Measurements from ENCODE around the gene CNN2. TPM values are rescaled to one million over a fixed set of nuclear protein-coding genes. Genes with fewer than 3 reads are reported as not detected.

Gene CNN2
- total RNA-seq, 1 experiment from 2014 or later = 87.2 TPM

DNA sequence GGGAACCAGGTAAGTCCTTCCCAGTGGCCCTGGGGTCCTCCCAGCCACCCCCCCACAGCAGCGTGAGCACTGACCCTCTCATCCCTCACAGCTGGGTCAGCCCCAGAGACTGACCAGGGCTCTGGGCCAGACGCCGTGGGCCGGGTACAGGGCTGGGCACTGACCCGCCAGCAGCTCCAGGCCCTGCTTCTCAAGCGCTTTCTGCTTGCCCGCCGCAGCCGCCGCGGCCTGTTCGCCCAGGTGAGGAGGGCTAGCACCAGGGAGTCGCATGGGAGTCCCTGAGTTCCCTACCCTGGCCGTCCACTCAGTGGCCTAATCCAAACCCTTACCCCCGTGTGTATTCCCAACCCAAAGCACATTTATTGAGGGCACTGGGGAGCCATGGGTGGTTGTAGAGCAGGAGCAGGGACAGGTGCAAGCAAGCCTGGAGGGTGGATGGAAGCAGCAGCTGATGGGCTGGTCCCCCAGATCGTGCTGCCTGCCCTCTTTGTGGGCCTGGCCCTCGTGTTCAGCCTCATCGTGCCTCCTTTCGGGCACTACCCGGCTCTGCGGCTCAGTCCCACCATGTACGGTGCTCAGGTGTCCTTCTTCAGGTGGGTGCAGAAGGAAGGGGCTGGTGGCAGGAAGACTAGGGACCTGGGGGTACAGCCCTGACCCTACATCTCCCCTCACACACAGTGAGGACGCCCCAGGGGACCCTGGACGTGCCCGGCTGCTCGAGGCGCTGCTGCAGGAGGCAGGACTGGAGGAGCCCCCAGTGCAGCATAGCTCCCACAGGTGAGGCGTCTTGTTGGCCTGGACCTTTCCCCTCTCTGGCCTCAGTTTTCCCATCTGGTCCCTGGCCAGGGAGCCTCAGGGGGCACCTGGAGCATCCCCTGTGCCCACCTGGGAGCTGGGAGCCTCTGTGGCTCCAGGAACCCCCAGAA, 28.0 kb downstream of the CNN2 start:
- DNase-seq = no peak
- Histone ChIP-seq H3K36me3 (no peaks in the 10 kb centered on the region), H3K4me1 (no peaks in the 10 kb centered on the region), H3K9me3 (replicated peaks) (peaks cover 8% of the 10 kb centered on the region), H3K4me3 (no peak overlapping the region), H3K27me3 (no peaks in the 10 kb centered on the region), H3K27ac (no peak overlapping the region)

- no peaks in the 10 kb centered on the region for H3K4me1 ChIP-seq
- peaks cover 8% of the 10 kb centered on the region for H3K9me3 ChIP-seq (replicated peaks)
- no peak overlapping the region for H3K27ac ChIP-seq
- no peak for DNase-seq
- H3K27me3 ChIP-seq = no peaks in the 10 kb centered on the region
- no peaks in the 10 kb centered on the region for H3K36me3 ChIP-seq
- no peak overlapping the region for H3K4me3 ChIP-seq
These were observed 28.6 kb downstream of the CNN2 start for GRCh38 chr19:1055028-1055425.

DNA sequence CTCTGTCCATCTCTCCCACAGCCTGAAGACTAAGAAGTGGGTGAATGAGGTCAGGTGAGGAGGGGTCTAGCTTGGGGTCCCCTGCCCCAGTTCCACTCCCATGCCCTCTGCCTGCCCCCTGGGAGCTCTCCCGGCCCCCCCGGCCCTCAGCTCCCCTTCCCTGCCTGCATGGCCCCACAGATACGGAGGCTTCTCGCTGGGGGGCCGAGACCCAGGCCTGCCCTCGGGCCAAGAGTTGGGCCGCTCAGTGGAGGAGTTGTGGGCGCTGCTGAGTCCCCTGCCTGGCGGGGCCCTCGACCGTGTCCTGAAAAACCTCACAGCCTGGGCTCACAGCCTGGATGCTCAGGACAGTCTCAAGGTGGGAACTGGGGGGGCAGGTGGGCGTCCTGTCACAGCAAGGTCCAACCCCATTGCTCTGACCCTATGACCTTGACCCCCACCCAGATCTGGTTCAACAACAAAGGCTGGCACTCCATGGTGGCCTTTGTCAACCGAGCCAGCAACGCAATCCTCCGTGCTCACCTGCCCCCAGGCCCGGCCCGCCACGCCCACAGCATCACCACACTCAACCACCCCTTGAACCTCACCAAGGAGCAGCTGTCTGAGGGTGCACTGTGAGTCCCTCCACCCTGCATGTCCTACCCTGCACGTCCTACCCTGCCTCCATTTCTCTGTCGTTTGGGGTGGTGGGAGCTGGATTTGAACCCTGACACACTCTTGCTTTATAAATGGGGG, 29.6 kb downstream of the CNN2 start:
- H3K9me3 ChIP-seq (replicated peaks) = peaks cover 8% of the 10 kb centered on the region

GRCh38 chr19:1057176-1057855, 30.9 kb downstream of the CNN2 start:
- no peak overlapping the region for H3K27ac ChIP-seq
- H3K36me3 ChIP-seq = no peaks in the 10 kb centered on the region
- peaks cover 9% of the 10 kb centered on the region for H3K9me3 ChIP-seq (replicated peaks)
- no peaks in the 10 kb centered on the region for H3K4me1 ChIP-seq
- no peak overlapping the region for H3K4me3 ChIP-seq
- no peaks in the 10 kb centered on the region for H3K27me3 ChIP-seq
- peak; percentile 52 to 66 for DNase-seq

More for the DNA sequence above, 29.6 kb downstream of the CNN2 start:
- Histone ChIP-seq H3K4me3 (no peak overlapping the region), H3K36me3 (no peaks in the 10 kb centered on the region), H3K4me1 (no peaks in the 10 kb centered on the region), H3K27ac (no peak overlapping the region), H3K27me3 (no peaks in the 10 kb centered on the region)
- no peak for DNase-seq

DNA sequence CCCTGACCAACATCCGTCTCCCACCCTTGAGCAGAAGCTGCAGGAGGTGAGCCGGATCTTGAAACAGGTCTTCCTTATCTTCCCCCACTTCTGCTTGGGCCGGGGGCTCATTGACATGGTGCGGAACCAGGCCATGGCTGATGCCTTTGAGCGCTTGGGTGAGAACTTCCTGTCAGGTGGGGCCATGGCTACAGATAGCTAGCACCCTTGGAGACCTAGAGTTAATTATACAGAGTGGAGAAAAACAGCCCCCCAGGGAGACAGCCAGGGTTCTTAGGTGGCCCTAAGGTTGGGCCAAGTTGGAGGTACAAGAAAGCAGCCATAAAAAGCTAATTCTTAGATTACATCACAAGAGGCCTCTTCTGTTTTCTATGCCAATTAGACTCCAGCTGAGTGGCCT, 31.7 kb downstream of the CNN2 start:
- Histone ChIP-seq H3K27me3 (no peaks in the 10 kb centered on the region), H3K9me3 (replicated peaks) (peaks cover 11% of the 10 kb centered on the region), H3K4me1 (no peaks in the 10 kb centered on the region), H3K27ac (no peak overlapping the region), H3K36me3 (no peaks in the 10 kb centered on the region), H3K4me3 (no peak overlapping the region)
- DNase-seq = no peak

- no peaks in the 10 kb centered on the region for H3K36me3 ChIP-seq
- peaks cover 2% of the 10 kb centered on the region; the same call in 1 of the 2 replicates for H3K4me1 ChIP-seq
- no peak overlapping the region for H3K4me3 ChIP-seq
- H3K27ac ChIP-seq = no peak overlapping the region
- H3K27me3 ChIP-seq = no peaks in the 10 kb centered on the region
- H3K9me3 ChIP-seq (replicated peaks) = peaks cover 11% of the 10 kb centered on the region
- no peak for DNase-seq
These were observed 34.3 kb downstream of the CNN2 start for GRCh38 chr19:1060689-1061088.

GRCh38 chr19:1061987-1062386, 35.6 kb downstream of the CNN2 start:
- Histone ChIP-seq H3K4me1 (peaks cover 12% of the 10 kb centered on the region; the same call in 1 of the 2 replicates), H3K27ac (no peak overlapping the region), H3K9me3 (replicated peaks) (peaks cover 9% of the 10 kb centered on the region), H3K4me3 (no peak overlapping the region), H3K36me3 (no peaks in the 10 kb centered on the region), H3K27me3 (peaks cover 3% of the 10 kb centered on the region; the same call in 1 of the 2 replicates)
- DNase-seq = no peak

DNA sequence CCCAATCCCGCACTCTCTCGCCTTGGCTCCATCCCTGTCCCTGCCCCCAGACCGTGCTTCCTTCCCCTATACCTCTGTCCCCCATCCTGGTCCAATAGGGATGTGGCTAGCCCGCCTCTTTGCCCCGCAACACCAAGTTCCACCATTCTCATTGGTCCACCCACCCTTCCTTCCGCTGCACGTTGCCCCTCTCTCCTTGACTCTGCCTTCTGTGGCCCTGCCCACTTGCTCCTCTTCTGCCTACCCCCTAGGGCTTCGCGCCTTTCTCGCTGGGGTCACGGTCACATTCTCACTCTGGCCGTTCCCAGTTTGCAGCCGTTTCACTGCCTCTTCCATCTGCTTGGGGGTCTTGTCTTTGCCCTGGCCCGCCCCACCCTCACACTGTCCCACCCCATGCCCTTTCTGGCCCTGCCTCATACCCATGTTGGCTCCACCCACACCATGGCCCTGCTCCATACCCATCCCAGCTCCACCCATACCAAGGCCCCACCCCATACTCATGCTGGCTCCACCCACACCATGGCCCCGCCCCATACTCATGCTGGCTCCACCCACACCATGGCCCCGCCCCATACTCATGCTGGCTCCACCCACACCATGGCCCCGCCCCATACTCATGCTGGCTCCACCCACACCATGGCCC, 36.1 kb downstream of the CNN2 start:
- no peak overlapping the region for H3K4me3 ChIP-seq
- DNase-seq = no peak
- H3K27me3 ChIP-seq = peaks cover 3% of the 10 kb centered on the region; the same call in 1 of the 2 replicates
- no peaks in the 10 kb centered on the region for H3K36me3 ChIP-seq
- peaks cover 4% of the 10 kb centered on the region for H3K9me3 ChIP-seq (replicated peaks)
- peaks cover 12% of the 10 kb centered on the region; the same call in 1 of the 2 replicates for H3K4me1 ChIP-seq
- H3K27ac ChIP-seq = no peak overlapping the region

DNA sequence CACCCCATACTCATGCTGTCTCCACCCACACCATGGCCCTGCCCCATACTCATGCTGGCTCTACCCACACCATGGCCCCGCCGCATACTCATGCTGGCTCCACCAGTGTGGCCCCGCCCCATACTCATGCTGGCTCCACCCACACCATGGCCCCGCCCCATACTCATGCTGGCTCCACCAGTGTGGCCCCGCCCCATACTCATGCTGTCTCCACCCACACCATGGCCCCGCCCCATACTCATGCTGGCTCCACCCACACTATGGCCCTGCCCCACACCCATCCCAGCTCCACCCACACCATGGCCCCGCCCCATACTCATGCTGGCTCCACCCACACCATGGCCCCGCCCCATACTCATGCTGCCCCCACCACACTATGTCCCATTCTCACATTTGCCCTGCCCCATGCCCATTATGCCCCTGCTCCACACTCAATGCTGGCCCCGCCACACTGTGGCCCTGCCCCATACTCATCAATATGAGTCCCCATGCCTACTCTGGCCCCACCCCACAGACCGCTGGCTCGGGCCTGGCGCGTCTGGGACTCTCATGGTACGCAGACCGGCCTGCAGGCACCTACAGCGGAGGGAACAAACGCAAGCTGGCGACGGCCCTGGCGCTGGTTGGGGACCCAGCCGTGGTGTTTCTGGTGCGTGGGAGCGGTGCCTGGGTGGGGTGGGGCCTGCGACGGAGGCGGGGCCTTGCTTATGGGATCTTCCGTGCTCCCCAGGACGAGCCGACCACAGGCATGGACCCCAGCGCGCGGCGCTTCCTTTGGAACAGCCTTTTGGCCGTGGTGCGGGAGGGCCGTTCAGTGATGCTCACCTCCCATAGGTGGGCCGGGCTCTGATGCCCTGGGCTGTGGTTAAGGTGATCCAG, 36.9 kb downstream of the CNN2 start:
- H3K27ac ChIP-seq = no peak overlapping the region
- H3K36me3 ChIP-seq = no peaks in the 10 kb centered on the region
- H3K27me3 ChIP-seq = peaks cover 5% of the 10 kb centered on the region; the same call in 1 of the 2 replicates
- H3K9me3 ChIP-seq (replicated peaks) = 0 out of 2 replicates have a peak, but pooled peaks cover 3% of the 10 kb centered on the region
- DNase-seq = no peak
- H3K4me1 ChIP-seq = peaks cover 12% of the 10 kb centered on the region; the same call in 1 of the 2 replicates
- no peak overlapping the region for H3K4me3 ChIP-seq

- 0 out of 2 replicates have a peak, but pooled peaks cover 3% of the 10 kb centered on the region for H3K9me3 ChIP-seq (replicated peaks)
- no peak for DNase-seq
- H3K4me1 ChIP-seq = peaks cover 12% of the 10 kb centered on the region; the same call in 1 of the 2 replicates
- H3K27me3 ChIP-seq = peaks cover 13% of the 10 kb centered on the region; the same call in 1 of the 2 replicates
- no peak overlapping the region for H3K4me3 ChIP-seq
- H3K36me3 ChIP-seq = no peaks in the 10 kb centered on the region
- no peak overlapping the region for H3K27ac ChIP-seq
These were observed 37.7 kb downstream of the CNN2 start for GRCh38 chr19:1063909-1064660.

DNA sequence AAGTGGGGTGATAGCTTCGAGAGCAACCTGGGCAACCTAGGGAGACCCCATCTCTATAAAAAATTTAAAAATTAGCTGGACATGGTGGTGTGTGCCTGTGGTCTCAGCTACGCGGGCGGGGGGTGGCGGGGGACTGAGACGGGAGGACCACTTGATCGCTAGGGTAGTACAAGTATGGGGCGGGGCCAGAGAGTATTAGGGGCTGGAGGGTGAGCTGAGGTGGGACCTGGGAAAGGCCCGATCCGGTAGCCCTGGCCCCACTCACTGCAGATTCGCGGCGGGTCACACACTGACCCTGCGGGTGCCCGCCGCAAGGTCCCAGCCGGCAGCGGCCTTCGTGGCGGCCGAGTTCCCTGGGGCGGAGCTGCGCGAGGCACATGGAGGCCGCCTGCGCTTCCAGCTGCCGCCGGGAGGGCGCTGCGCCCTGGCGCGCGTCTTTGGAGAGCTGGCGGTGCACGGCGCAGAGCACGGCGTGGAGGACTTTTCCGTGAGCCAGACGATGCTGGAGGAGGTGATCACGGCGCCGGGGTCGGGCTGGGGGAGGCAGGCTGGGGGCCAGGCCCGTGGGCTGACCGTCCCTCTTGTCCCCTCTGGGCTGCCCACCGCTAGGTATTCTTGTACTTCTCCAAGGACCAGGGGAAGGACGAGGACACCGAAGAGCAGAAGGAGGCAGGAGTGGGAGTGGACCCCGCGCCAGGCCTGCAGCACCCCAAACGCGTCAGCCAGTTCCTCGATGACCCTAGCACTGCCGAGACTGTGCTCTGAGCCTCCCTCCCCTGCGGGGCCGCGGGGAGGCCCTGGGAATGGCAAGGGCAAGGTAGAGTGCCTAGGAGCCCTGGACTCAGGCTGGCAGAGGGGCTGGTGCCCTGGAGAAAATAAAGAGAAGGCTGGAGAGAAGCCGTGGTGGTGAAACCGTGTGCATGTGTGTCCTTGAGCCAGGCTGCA, 38.5 kb downstream of the CNN2 start:
- Histone ChIP-seq H3K36me3 (no peaks in the 10 kb centered on the region), H3K4me3 (no peak overlapping the region), H3K27ac (no peak overlapping the region), H3K9me3 (replicated peaks) (0 out of 2 replicates have a peak, but pooled peaks cover 3% of the 10 kb centered on the region), H3K27me3 (peaks cover 16% of the 10 kb centered on the region; the same call in 1 of the 2 replicates), H3K4me1 (peaks cover 12% of the 10 kb centered on the region; the same call in 1 of the 2 replicates)
- DNase-seq = no peak

- Histone ChIP-seq H3K36me3 (no peaks in the 10 kb centered on the region), H3K4me3 (no peak overlapping the region), H3K27ac (no peak overlapping the region), H3K4me1 (peaks cover 12% of the 10 kb centered on the region; the same call in 1 of the 2 replicates), H3K9me3 (replicated peaks) (0 out of 2 replicates have a peak, but pooled peaks cover 3% of the 10 kb centered on the region), H3K27me3 (peaks cover 18% of the 10 kb centered on the region; the same call in 1 of the 2 replicates)
- DNase-seq = no peak
These were observed 39.2 kb downstream of the CNN2 start for GRCh38 chr19:1065606-1066109.

Data from SJCRH30 (cell line).